ENCODE results near the gene IVD.

DNA sequence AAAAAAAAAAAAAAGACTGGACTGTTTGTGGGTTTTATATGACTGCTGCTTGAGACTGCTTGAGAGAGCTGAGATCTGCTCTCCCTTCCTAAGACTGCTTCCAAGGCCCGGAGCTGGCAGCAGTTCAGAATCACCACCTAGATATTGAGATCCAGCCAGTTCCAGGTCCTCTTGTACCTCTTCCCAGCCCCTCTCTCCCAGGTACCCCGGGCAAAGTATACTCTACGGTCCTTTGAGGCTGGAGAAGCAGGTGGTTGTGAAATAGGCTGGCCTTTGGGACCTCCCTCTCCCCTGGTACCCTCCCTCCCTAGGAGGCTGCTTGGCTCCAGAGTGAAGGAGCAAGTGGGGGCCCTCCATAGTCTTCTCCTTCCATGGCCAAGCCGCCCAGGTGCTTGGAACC is 22.6 kb downstream of the IVD start:
- TF ChIP-seq CTCF (IDR thresholded peaks at IDR 0.05 in 4 of 5, conservative IDR thresholded peaks at IDR 0.05 in 1 of 5) (no peak), POLR2A (IDR thresholded peaks at IDR 0.05) (no peak)
